CD4-positive, alpha-beta T cell treated with Interleukin-17A for 1 hour (primary cell): ENCODE results near the gene SEMG2.
A peak's percentile ranks its signal among the peaks of the same experiment; 100 is the strongest.

Experiments used
- DNase-seq: peaks from one replicate; pipeline ENCODE4 v3.0.0-alpha.2; 2020

SEMG2 gene

GRCh38 chr20:45221076-45221475, at the start of gene SEMG2:
Gene SEMG2, plus strand, starts transcription at chr20:45221373. Its CDS starts 17 bp downstream, at chr20:45221390.
- no peak for DNase-seq

GRCh38 chr20:45173522-45173921, 47.7 kb upstream of the SEMG2 start:
- DNase-seq = no peak

- DNase-seq = no peak
Observed at GRCh38 chr20:45174434-45175364, 46.5 kb upstream of the SEMG2 start, which contains the start of gene PI3. Gene PI3, plus strand, starts transcription at chr20:45174902. Its CDS starts 21 bp downstream, at chr20:45174923.

- no peak for DNase-seq
Observed at GRCh38 chr20:45176526-45177267, 44.5 kb upstream of the SEMG2 start.

- no peak for DNase-seq
Observed at GRCh38 chr20:45179166-45179565, 42.0 kb upstream of the SEMG2 start.

- DNase-seq = no peak
Observed at GRCh38 chr20:45181639-45182038, 39.5 kb upstream of the SEMG2 start.

- DNase-seq = no peak
Observed at GRCh38 chr20:45183084-45183483, 38.1 kb upstream of the SEMG2 start.

GRCh38 chr20:45187693-45188092, 33.5 kb upstream of the SEMG2 start:
- DNase-seq = no peak

GRCh38 chr20:45189067-45189609, 32.0 kb upstream of the SEMG2 start:
- DNase-seq = no peak

GRCh38 chr20:45189861-45190260, 31.3 kb upstream of the SEMG2 start:
- DNase-seq = no peak

GRCh38 chr20:45191926-45192325, 29.2 kb upstream of the SEMG2 start:
- DNase-seq = no peak

GRCh38 chr20:45193331-45193730, 27.8 kb upstream of the SEMG2 start:
- DNase-seq = no peak

- DNase-seq = no peak
Observed at GRCh38 chr20:45206725-45207124, 14.4 kb upstream of the SEMG2 start, which contains the start of gene SEMG1. Gene SEMG1, plus strand, starts transcription at chr20:45207033. Its CDS starts 21 bp downstream, at chr20:45207054.

GRCh38 chr20:45209924-45210323, 11.2 kb upstream of the SEMG2 start:
- DNase-seq = no peak

- no peak for DNase-seq
Observed at GRCh38 chr20:45211569-45212474, 9.4 kb upstream of the SEMG2 start.

- DNase-seq = no peak
Observed at GRCh38 chr20:45212836-45213235, 8.3 kb upstream of the SEMG2 start.

- DNase-seq = no peak
Observed at GRCh38 chr20:45218124-45218523, 3.0 kb upstream of the SEMG2 start.

- DNase-seq = no peak
Observed at GRCh38 chr20:45218636-45219035, 2.5 kb upstream of the SEMG2 start.

GRCh38 chr20:45223136-45223535, 2.0 kb downstream of the SEMG2 start:
- no peak for DNase-seq

GRCh38 chr20:45226287-45226686, 5.1 kb downstream of the SEMG2 start:
- DNase-seq = no peak

GRCh38 chr20:45229264-45230056, 8.3 kb downstream of the SEMG2 start:
- DNase-seq = peak; percentile 14
